MM.1S (cell line): Measurements from ENCODE around the gene VGLL4.

Experiments used
- EZH2 ChIP-seq: fragments of 300-600 bp; sonication (generic); optimal IDR thresholded peaks from 2 replicates; pipeline ENCODE3; 2017; ENCODE audit warnings: low read depth, mild to moderate bottlenecking, antibody characterized with exemption, low read length, mixed read lengths
- TF ChIP-seq, protein P1 (sequence below): fragments of 300-600 bp; sonication (generic); IDR thresholded peaks from 2 replicates; pipeline ENCODE4 v1.5.1; 2016; ENCODE audit warnings: antibody characterized with exemption, low read length, mixed read lengths

DNA sequence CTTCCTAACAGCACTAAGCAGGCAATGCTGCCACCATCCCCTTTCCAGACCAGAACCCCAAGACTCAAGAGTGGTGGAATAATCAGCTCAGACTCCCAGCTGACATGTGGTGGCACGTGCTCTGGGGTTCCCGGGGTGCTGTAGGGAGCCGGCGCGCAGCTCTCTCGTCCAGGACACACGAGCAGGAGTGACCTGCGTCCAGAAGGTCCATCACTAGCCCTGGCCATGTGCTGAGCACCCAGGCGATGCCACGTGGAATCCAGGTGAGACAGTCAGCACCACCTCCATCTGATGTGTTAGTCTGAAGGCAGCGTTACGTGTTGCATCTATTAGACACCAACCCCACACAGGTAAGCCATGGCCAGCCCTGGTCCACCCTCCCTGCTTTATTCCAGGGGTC is 78.2 kb downstream of the VGLL4 start:
- TF ChIP-seq, protein P1, sequence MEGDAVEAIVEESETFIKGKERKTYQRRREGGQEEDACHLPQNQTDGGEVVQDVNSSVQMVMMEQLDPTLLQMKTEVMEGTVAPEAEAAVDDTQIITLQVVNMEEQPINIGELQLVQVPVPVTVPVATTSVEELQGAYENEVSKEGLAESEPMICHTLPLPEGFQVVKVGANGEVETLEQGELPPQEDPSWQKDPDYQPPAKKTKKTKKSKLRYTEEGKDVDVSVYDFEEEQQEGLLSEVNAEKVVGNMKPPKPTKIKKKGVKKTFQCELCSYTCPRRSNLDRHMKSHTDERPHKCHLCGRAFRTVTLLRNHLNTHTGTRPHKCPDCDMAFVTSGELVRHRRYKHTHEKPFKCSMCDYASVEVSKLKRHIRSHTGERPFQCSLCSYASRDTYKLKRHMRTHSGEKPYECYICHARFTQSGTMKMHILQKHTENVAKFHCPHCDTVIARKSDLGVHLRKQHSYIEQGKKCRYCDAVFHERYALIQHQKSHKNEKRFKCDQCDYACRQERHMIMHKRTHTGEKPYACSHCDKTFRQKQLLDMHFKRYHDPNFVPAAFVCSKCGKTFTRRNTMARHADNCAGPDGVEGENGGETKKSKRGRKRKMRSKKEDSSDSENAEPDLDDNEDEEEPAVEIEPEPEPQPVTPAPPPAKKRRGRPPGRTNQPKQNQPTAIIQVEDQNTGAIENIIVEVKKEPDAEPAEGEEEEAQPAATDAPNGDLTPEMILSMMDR = no peak
- TF ChIP-seq EZH2 = no peak
